WI38 (cell line): ENCODE data around the gene MGMT.

ENCODE experiments used
- H3K4me3 ChIP-seq: 2 replicates; pipeline ENCODE4 v1.5.1; 2011; ENCODE audit warnings: low read depth, mild to moderate bottlenecking, control low read depth, low read length
- CTCF ChIP-seq: IDR thresholded peaks from 2 replicates; pipeline ENCODE4 v1.5.1; 2012; ENCODE audit warnings: low read depth, mild to moderate bottlenecking, control low read depth, low read length

Gene MGMT

GRCh38 chr10:129513312-129513711 lies 46.3 kb downstream of the MGMT start:
- TF ChIP-seq CTCF, result no peak
- no peak overlapping the region for H3K4me3 ChIP-seq

- H3K4me3 ChIP-seq, result no peak overlapping the region
- no peak for TF ChIP-seq CTCF
Observed at GRCh38 chr10:129514568-129515451, 47.8 kb downstream of the MGMT start.

- no peak for TF ChIP-seq CTCF
- H3K4me3 ChIP-seq, result no peak overlapping the region
Observed at GRCh38 chr10:129516846-129517679, 50.0 kb downstream of the MGMT start.

- no peak for TF ChIP-seq CTCF
- H3K4me3 ChIP-seq, result no peak overlapping the region
Observed at GRCh38 chr10:129517680-129518057, 50.6 kb downstream of the MGMT start.

- no peak overlapping the region for H3K4me3 ChIP-seq
- TF ChIP-seq CTCF, result no peak
Observed at GRCh38 chr10:129518793-129519192, 51.8 kb downstream of the MGMT start.

- TF ChIP-seq CTCF, result no peak
- H3K4me3 ChIP-seq, result no peak overlapping the region
Observed at GRCh38 chr10:129520440-129521080, 53.5 kb downstream of the MGMT start.
